ENCODE results near the gene TXNDC17.

The TXNDC17 gene

DNA sequence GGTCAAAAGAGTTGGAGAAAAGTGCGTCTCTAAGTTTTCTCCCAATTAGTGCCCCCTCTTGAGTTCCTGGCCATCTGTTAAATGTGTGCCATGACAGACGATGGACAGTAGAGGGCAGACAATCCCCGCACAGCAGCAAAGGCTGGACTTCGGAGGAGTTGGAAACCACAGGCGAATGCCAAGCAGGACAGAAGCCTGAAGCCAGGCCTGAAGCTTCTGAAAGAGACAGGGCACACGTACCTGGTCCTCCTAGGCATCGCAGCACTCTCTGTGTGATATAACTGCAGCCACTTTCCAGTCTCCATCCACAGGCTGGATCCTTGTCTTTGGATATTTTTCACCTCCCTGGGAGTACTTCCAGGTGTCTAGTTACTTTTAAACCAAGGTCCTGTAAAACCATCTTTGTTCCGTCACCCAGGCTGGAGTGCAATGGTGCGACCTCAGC is 25.2 kb downstream of the TXNDC17 start:
- peak; percentile 10 to 58 for DNase-seq

DNA sequence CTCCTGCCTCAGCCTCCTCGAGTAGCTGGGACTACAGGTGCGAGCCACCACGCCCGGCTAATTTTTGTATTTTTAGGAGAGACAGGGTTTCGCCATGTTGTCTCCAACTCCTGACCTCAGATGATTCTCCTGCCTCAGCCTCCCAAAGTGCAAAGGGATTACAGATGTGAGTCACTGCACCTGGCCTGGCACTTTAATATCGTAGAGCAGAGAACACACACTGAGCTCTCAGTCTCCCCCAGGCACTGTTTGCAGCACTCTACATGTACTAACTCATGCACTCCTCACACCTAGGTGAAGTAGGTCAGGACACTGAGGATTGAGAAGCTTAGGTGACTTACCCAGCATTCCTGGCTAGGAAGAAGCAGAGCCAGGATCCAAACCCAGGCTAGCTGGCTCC is 25.7 kb downstream of the TXNDC17 start:
- DNase-seq: no peak

DNA sequence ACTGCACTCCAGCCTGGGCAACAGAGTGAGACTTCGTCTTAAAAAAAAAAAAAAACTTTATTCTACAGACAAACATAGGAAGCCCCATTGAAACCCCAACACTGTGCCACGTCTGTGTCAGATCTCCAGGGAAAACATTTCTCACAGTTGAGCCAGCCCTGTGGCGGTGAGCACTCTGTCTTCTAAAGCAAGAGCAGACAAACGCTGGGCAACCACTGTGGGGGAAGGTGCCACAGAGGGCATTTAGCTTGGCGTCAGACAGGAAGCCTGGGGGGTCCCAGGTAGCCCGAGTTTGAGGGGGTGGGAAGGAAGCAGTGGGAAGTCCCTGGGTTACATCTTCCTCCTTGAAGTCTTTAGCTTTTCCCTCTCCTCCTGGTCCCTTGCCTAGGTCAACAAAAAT is 26.7 kb downstream of the TXNDC17 start:
- DNase-seq: no peak

DNA sequence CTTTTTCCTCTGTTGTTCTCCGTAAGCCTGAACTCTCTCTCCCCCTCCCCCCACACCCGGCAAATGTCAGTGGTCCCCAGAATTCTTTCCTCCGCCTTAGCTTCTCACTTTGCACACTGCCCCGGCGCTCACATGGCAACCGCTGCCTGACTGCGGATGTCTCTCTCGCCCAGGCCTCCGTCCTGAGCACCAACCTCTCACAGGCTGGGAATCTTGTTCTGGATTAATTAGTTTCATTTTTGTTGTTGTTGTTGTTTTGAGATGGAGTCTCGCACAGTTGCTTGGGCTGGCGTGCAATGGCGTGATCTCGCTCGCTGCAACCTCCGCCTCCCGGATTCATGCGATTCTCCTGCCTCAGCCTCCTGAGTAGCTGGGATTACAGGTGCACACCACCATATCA is 27.4 kb downstream of the TXNDC17 start:
- DNase-seq: no peak

DNA sequence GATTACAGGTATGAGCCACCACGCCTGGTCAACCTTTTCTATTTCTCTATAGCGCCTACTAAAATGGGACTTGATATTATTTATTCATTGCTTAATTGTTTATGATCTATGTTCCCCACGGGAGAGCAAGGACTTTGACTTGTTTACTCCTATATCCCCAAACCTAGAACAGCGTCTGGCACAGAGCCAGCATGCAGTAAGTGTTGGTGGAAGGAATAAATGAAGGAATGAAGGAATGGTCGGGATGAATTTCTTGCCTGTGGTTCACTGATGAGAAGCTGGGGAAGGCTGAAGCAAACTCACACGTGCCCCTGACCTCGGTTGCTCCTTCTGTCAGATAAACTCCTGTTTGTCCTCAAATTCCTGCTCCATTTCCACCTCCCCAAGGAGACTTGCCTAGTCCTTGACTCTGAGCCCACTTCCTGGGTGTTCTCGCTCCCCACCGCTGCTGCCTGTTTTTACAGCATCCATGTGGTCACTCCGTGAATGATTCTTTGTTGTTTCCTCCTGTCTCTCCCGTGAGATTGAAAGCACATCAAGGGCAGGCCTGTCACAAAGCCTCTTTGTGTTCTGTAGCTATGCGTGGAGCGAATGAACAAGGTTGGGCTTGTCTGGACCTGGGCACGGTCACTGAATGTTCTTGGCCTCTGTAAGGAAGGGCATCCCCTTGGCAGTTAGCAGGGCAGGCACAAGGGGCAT is 28.0 kb downstream of the TXNDC17 start:
- DNase-seq: no peak

DNA sequence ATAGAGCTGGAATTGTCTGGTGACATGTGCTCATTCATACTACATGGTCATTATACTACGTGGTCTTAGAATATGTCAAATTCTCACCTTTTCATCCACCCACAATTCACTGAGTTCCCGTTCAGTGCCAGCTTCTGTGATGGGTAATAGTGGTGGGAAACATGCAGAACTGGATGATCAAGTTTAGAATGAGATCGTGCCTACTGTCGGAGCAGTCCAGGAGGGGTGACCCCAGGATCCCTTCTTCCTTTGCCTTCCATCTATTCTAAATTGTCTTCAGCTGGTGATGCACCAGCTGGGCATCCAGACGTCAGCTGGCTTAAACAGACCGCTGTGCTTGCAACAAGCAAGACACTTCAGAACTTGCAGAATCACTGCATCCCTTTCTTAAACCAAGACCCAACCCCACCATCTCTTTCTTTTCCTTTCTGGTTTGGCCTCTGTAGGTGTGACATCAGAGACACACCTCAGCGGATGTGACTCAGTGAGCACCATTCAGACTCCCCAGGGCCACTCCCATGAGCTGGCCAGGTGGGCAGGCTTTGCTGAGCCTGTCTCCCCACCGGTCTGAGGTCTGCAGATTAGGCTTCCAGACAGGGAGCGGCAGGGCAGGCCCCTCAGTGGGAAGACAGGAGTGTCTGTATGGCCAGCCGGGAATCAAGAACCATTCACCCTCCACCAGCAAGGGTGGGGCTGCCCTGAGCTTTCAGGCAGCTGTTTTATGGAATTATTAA is 28.8 kb downstream of the TXNDC17 start:
- no peak for DNase-seq

DNA sequence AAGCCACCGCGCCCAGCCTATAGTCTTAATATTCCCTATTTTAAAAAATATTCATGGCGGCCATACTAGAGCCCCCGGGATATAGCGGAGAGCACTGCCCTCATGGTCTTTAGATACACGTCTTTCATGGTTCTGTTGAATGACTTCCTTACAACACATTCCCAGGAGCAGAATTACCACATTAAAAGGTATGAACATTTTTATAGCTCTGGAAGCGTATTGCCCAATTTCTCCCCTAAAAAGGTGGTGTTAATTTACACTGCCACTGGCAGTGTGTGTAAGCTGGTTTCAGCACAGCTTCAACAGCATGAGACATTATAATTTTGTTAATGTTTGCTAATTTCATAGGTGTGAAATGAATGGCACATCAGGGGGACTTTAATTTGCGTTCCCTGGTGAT is 29.7 kb downstream of the TXNDC17 start:
- DNase-seq: no peak

DNA sequence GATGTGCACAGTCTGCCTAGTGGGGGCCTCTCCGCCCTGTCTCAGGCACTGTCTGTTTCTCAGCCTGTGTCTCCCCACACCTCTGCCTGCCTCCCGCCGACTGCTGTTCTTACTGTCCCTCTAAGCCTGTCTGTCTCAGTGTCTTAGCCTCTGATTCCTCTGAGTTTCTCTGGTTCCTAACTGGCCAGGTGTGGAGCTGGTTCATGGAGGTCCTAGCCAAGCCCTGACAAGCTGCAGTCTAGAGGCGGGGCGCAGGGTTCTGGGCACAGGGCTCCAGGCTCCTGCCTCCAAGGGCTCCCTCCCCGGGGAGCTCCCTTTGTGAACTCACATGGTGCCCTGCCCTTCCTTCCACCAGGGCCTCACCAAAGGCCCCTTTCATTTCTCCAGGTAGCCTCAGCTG is 30.1 kb downstream of the TXNDC17 start:
- DNase-seq: no peak

DNA sequence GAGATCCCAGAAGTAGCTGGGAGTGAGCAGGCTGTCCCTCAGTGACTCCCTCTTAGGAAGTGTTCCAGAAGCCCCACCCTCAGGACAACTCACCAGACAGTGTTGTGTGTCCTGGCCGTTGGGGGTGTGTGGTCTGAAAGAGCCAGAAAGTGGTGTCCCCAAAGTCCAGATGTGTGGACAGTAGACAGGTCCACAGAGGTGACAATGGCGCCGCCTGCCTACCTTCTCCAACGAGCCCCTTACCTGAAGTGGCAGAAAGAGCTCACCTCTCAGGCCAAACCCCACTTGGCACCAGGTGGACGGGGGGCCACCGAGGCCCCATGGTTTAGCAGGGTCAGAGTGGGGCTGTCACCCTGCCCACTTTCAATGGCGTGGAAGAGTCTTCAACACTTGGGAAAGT is 30.6 kb downstream of the TXNDC17 start:
- DNase-seq: no peak

DNA sequence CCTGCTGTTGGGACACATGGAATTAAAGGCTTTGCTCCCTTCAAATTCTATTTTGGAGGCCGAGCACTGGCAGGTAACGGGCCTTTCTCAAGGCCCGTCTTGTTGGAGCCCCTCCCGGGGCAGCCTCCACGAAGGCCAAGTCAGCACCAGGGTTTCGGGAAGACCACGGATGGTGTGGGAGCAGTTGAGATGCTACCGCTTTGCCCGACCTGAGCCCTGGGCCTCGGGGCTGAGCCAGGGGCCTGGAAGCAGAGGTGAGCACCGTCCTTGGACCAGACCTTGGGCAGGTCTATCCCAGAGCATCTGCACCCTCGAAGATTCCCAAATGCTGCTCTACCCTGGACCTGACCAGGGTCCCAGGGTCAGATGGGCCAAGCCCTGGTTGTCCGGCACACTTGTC is 33.7 kb downstream of the TXNDC17 start:
- no peak for DNase-seq

DNA sequence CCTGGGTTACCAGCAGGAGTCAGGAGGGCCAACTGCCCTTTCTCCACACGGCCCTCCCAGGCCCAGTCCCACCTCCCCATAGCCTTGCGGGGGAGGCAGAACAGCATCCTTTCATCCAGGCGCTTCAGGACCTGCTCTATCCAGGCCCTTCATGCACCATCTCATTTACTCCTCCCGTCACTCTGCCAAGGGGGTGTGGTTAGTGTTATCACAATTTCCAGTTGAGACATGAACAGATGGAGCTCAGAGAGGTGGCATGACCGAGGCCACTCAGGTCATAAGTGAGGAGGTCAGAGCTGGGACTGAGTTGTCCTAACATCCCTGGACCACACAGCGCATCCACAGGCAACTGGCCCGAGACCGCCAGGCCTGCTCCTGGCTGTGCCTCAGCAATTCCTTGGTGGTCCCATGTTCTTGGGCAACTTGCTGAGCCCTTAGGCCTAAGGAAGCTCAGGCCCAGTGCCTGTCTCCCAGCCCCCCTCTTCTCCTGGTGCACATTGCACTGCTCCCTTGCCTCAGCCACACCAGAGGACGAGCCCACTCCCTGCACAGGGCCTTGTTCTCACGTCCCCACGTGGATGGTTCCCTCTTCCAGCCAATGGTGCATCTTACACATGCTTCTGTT is 34.5 kb downstream of the TXNDC17 start:
- DNase-seq: no peak

DNA sequence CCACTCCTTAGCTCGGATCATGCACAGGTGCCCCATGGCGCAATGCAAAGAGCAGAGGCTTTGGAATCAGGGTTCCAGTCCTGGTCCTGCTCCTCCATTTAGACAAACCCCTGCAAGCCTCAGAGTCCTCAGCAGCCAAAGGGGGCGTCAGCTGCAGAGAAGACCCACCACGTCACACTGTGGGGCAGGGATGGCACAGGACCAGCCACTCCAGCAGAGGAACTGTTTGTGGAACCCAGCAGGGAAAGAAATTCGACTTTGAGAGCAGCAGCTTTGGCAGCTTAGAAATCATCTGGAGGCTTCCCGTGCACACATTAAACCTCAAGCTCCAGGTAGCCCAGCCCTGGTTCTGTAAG is 35.9 kb downstream of the TXNDC17 start:
- DNase-seq: no peak

DNA sequence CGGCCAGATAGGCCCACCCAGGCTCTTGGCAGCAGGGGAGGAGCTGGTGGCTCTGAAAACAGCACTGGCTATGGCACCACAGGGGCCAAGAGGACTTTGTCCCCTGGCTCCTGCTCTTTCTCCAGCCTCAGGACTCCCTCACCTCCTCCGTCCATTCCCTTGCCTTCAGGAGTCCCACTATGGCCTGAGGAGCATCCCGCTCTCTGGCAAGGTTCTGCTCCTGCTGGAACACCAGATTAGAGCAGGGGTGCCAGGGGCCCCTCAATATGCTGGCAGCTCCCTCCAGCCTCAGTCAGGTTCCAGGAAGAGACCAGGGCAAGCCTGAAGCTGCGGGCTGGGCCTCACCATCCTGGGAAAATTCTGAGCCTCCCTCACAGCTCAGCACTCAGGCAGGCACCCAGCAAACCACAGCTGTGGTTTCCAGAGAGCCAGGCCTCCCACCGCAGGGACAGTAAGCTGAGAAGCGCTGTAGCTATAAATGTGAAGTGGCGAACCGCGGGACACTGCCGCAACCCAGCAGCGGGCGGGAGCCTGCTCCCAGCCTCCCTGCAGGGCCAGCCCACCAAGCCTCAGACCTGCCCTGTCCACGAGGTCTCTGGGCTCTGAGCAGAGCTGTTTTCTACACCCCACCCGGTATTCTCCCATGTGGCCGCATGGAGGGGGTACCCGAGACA is 36.4 kb downstream of the TXNDC17 start:
- DNase-seq: no peak

DNA sequence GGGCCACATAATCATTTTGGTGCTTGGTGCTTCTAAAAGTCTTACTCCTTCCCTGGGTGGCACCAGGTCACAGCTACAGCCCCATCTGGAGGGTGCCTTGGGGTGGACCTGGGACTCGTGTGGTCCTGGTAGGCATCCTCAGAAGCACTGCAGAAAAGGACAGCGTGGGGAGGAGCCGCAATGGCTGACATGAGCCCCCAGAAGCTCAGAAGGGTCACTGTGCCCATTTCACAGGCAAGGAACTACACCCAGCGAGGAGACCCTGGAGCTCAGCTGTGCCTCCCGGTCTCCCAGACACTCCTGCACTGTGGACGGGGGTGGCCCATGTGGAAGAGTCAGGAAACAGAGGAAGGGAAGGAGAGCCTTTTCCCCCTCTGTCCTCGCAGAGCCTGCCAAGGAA is 37.1 kb downstream of the TXNDC17 start:
- DNase-seq: no peak

DNA sequence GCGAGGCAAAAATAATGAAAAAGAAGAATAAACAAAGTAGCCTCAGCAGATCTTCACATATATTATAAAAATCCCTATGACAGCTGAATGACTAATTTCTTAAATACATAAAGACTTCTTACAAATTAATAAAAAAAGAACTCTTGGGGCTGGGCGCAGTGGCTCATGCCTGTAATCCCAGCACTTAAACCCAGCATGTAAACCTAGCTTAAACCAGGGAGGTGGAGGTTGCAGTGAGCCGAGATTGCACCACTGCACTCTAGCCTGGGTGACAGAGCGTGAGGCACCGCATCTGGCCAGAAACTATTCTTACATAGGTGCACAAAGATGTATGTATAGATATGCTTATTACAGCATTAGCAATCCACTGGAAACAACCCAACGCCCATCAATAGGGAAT is 38.4 kb downstream of the TXNDC17 start:
- no peak for DNase-seq

DNA sequence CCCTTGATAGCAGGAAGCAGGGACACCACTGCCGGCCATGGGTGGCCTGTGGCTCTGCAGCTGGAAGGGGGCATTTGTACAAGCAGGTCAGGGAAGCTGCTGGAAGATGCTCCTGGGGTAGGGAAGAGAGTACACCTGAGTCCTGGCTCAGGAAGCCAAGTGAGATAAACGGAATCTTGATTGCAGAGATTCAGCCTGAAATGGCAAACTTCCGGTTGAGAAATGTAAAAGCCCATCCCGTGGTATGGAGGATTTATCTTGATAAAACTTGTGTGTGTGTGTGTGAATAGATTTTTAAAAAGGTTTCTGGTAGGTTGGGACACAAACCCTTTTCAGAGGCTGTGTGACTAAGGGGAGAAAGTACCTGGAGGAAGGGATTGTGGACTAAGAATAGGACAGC is 40.3 kb downstream of the TXNDC17 start:
- DNase-seq: no peak

DNA sequence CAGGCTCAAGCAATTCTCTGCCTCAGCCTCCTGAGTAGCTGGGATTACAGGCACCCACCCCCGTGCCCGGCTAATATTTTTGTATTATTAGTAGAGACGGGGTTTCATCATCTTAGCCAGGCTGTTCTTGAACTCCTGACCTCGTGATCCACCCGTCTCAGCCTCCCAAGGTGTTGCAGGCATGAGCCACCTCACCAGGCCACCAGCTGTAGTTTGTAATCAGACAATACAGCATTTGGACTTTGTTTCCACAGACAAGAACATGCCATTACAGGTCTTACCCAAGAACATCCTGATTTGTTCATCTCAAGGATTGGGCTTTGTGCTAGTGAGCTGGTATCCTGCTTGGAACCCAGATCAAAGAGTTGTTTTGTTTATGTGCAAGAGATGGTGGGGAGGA is 40.8 kb downstream of the TXNDC17 start:
- no peak for DNase-seq

DNA sequence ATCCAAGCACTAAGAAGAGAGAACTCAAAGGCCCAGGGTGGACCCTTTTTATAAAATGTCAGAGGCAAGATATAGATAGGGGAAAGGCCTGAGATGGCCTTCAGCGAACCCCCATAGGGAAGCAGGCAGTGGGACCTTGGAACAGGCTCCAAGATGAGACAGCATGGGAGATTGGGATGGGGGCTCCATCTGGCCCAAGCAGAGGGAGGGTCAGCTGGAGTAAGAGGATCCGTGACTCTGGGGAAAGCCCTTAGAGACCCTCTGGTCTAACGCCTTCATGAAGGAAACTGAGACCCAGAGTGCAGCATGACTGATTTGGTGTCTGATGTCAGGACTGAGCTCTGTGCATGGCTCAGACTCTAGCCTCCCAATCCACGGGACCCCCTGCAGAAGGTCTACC is 41.5 kb downstream of the TXNDC17 start:
- DNase-seq: no peak

DNA sequence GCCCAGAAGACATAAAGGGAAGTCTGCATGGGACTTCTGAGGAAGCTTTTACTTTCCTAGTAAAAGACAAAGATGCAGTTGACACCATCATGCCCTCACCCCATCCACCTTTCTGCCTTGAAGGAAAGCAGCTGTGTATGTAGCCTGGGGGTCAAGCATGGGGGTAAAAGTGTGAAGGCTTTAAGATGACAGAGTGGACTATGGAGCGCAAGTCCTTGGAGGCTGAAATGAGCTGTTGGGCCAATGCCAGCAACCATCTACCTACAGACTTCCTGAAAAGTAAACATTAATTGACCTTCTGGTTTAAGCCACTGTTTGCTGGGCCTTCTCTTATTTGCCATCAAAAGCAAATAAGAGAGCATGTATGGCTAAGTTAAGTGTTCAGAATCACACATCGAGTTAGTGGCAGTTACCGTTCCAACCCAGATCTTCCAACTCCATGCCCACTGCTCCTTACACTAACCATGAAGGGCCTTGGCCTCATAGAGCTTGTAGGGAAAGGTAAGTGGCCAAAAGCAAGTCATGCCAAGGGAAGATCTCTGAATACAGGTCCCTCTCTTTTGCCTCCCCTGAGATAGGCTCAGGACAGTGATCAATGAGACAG is 42.3 kb downstream of the TXNDC17 start:
- DNase-seq: no peak

DNA sequence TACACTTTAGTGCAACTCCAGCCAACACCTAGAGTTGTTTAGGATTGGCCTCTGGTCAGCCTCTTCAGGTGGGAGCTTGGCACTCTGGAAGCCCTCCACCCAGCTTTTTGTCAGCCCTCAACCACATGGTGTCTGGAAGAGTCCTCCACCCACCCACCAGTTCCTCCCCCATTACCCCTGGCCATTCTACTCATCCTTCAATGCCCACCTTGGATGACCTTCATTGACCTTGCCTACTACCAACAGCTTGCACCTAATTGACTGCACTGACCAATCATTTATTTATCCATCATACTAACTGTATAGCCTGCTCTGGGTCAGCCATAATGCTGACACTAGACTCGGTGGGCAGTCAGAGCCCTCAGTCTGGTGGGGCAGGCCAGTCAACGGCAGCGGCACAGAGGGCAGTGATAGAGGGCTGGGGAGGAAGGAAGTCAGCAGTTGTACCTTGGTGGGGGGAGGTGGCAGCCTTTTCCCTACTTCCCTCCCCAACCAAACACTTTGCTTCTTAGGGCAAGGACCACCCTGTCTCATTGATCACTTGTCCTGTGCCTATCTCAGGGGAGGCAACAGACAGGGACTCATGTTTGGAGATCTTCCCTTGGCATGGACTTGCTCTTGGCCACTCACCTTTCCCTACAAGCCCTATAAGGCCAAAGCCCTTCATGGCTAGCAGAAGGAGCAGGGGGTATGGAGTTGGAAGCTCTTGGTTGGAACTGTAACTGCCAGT is 43.0 kb downstream of the TXNDC17 start:
- DNase-seq: no peak

DNA sequence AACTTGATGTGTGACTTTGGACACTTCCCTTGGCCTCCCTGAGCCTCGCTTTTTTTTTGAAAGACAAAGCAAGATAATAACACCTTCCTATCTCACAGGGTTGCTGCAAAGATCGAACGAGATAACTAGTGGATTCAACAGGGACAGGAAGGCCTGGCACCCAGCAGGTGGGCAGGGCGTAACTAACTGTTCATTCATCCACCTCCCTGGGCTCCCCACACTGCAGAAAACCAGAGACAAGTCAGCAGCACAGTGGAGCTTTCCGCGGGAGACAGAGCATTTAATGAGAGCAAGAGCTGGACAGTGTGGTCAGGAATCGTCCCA is 43.6 kb downstream of the TXNDC17 start:
- DNase-seq: no peak

DNA sequence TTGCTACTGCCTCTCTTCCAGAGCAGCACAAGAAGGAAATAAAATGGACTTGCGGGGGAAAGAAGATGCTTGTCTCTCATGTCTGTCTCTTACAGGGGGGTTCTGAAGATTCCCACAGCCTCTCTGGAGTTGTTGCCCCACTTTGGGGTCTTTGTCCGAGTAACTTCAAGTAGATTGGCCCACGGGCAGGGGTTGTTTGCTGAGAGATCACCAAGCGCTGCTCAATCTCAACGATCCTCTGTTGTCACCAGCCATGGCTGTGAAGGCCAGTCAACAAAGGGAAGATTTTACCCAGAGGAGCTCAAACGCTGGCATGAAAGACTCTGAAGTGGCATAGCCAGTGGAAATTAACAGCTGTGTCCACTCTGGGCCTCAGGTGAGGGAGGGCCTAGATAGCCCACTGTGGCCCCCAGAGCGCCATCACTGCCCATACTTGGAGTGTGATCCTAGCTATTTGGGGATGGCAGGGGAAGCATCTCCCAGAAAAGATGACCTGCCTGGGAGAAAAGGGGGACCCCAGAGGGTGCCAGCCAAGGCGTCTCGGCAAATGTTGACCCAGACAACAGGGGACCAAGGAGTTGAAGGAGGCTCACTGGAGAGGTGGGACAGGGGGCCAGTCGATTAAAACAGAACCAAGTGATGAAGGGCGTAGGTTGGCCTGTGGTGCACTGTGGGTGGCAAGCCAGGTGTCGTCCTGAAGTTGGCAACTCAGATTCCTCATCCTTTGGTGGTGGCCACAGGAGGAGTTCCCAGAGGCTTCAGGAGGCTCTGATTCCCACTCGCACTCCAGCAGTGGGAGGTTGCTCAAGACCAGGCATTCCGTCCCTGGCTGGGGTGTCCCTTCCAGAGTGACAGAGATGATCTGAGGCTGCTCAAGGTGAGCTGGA is 44.3 kb downstream of the TXNDC17 start:
- DNase-seq: no peak

Measured in NCI-H1930 (cell line).